K562 (cell line): Measurements from ENCODE around the gene ACHE. TPM values are rescaled to one million over a fixed set of nuclear protein-coding genes. Genes with fewer than 3 reads are reported as not detected.
A peak's percentile ranks its signal among the peaks of the same experiment; 100 is the strongest.

Source experiments
- ATF2 ChIP-seq: sonication (generic); formaldehyde crosslinking; IDR thresholded peaks from 2 replicates; pipeline ENCODE4 v1.8.1; 2022; ENCODE audit warnings: missing genetic modification reagents
- BMI1 ChIP-seq: fragments of 150-350 bp; IDR thresholded peaks from 2 replicates; pipeline ENCODE4 v1.6.1; 2014; ENCODE audit warnings: low read length
- CBFA2T3 ChIP-seq: fragments of 450-650 bp; IDR thresholded peaks from 2 replicates; pipeline ENCODE4 v1.6.1; 2017
- CTBP1 ChIP-seq: fragments of 450-650 bp; IDR thresholded peaks from 2 replicates; pipeline ENCODE4 v1.6.1; 2016; ENCODE audit warnings: borderline replicate concordance
- EHMT2 ChIP-seq: fragments of 450-650 bp; IDR thresholded peaks from 2 replicates; pipeline ENCODE4 v1.6.1; 2018; ENCODE audit warnings: antibody characterized with exemption
- MECOM ChIP-seq: fragments of 250-450 bp; sonication (Bioruptor Pico); IDR thresholded peaks from 2 replicates; pipeline ENCODE4 v1.8.0; 2022; ENCODE audit warnings: inconsistent platforms
- NCOA4 ChIP-seq: fragments of 450-650 bp; IDR thresholded peaks from 2 replicates; pipeline ENCODE4 v1.6.1; 2018; ENCODE audit warnings: mild to moderate bottlenecking; ENCODE audit not compliant: partially characterized antibody
- NELFE ChIP-seq: IDR thresholded peaks from 2 replicates; pipeline ENCODE4 v1.6.1; 2011; ENCODE audit warnings: mild to moderate bottlenecking; ENCODE audit not compliant: insufficient read depth, insufficient read length
- PHF20 ChIP-seq: fragments of 450-650 bp; IDR thresholded peaks from 2 replicates; pipeline ENCODE4 v1.6.1; 2018; ENCODE audit not compliant: partially characterized antibody
- RNF2 ChIP-seq: sonication (generic); IDR thresholded peaks from 2 replicates; pipeline ENCODE4 v1.6.1; 2016
- SAP30 ChIP-seq: fragments of 200-600 bp; sonication (generic); IDR thresholded peaks from 2 replicates; pipeline ENCODE4 v1.6.1; 2012; ENCODE audit warnings: borderline replicate concordance, low read depth, mild to moderate bottlenecking, moderate library complexity, low read length, control low read depth, inconsistent platforms; ENCODE audit not compliant: insufficient read depth, poor library complexity, severe bottlenecking
- SRSF3 ChIP-seq: fragments of 200-400 bp; formaldehyde crosslinking; IDR thresholded peaks from 2 replicates; pipeline ENCODE4 v1.6.1; 2016; ENCODE audit warnings: mild to moderate bottlenecking, low read length, moderate library complexity; ENCODE audit not compliant: insufficient read depth
- TARDBP ChIP-seq: fragments of 450-650 bp; IDR thresholded peaks from 2 replicates; pipeline ENCODE4 v1.6.1; 2016
- THRB ChIP-seq: fragments of 450-650 bp; formaldehyde crosslinking; conservative IDR thresholded peaks from 2 replicates; pipeline ENCODE4 v1.4.0; 2022; ENCODE audit warnings: mild to moderate bottlenecking, missing genetic modification characterization
- ZC3H8 ChIP-seq: fragments of 450-650 bp; IDR thresholded peaks from 2 replicates; pipeline ENCODE4 v1.6.1; 2017
- ZNF12 ChIP-seq: sonication (generic); formaldehyde crosslinking; IDR thresholded peaks from 2 replicates; pipeline ENCODE4 v1.4.0; 2020; ENCODE audit warnings: mild to moderate bottlenecking, missing genetic modification reagents
- ZNF561 ChIP-seq: fragments of 450-650 bp; formaldehyde crosslinking; conservative IDR thresholded peaks from 2 replicates; pipeline ENCODE4 v1.4.0; 2020; ENCODE audit warnings: mild to moderate bottlenecking, moderate library complexity
- polyA plus RNA-seq, 8 experiments: library from polyadenylated mRNA; depleted of rRNA in 4 of 8; stranded (reverse) in 5 of 8; unstranded in 3 of 8; fragments of >200 nt; fragmentation: Nextera tagmentation in 2 of 8; fragmentation: Illumina TruSeq in 1 of 8; extraction: Ambion mirVana in 2 of 8; extraction: Trizol in 1 of 8; gene quantifications; 2 replicates each; pipeline versions ENCODE4 v1.2.1 to v1.2.3, GENCODE V29; 2011 to 2014; ENCODE audit warnings: inconsistent platforms in 1 of 8, missing spikeins in 1 of 8
- total RNA-seq, 7 experiments: library from RNA; depleted of rRNA in 6 of 7; stranded (reverse); fragments of >200 nt in 6 of 7; fragmentation: Illumina TruSeq in 2 of 7; extraction: Trizol in 2 of 7; gene quantifications; 2 replicates each; pipeline versions ENCODE4 v1.2.1 to v1.2.3, GENCODE V29; 2011 to 2021; ENCODE audit warnings: low replicate concordance in 1 of 7
- TF ChIP-seq, protein P1 (sequence below): fragments of 450-650 bp; formaldehyde crosslinking; IDR thresholded peaks from 2 replicates; pipeline ENCODE4 v1.4.0; 2020; ENCODE audit warnings: mild to moderate bottlenecking
- TF ChIP-seq, protein P2 (sequence below), 2 experiments: fragments of 450-650 bp in 1 of 2; sonication (generic) in 1 of 2; formaldehyde crosslinking; conservative IDR thresholded peaks; 2 replicates each; pipeline versions ENCODE4 v1.4.0 to v1.8.1; 2020 to 2022; ENCODE audit warnings: mild to moderate bottlenecking in 1 of 2, missing genetic modification reagents in 1 of 2
- TF ChIP-seq, protein P3 (sequence below): IDR thresholded peaks from 2 replicates; pipeline ENCODE4 v1.6.1; 2014; ENCODE audit warnings: antibody characterized with exemption
- TF ChIP-seq, protein P4 (sequence below): fragments of 450-650 bp; conservative IDR thresholded peaks from 2 replicates; pipeline ENCODE4 v1.6.1; 2016; ENCODE audit warnings: missing genetic modification characterization, low read depth, mild to moderate bottlenecking, missing compliant biosample characterization, moderate library complexity

The ACHE gene
- total and polyA plus RNA-seq, 9 of the 15 experiments (the other 6 are each of a cell fraction or from before 2014, with no cell fraction given) = 0.04 to 8.8 (median 1.9) TPM

DNA sequence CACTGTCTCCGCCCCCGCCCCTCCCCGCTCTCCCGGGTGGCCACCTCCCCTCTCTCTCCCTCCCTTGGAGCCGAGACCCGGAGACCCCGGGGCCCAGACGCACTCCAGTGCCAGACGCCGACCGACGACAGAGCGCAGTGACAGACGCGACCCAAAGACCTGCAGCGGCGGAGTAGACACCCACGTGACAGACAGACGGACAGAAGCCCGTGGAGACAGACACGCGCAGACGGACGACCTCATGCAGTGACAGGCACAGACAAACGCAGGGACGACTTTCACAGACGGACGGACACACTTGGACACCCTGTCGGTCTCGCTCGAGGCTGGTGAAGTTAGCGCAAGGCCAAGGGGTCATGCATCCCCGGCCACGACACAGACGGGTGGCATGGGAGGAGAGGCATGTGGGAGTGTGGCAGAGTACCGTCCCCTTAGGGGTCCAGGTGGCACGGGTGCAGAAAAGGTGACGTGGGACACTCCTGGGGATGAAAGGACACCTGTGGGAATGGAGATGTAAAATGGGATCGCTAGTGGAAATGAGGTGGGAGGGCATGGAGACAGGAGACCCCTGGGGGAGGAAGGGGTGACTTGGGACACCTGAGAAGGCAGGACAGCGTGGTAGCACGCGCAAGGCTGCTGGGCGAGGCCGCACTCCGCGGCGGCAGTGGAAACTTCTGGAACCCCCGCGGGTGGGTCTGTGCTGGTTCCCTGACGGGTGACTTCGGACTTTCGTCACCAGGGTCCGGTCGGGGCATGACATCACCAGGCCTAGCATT lies 456 bp upstream of the ACHE start (continued):
- TF ChIP-seq, protein P1, sequence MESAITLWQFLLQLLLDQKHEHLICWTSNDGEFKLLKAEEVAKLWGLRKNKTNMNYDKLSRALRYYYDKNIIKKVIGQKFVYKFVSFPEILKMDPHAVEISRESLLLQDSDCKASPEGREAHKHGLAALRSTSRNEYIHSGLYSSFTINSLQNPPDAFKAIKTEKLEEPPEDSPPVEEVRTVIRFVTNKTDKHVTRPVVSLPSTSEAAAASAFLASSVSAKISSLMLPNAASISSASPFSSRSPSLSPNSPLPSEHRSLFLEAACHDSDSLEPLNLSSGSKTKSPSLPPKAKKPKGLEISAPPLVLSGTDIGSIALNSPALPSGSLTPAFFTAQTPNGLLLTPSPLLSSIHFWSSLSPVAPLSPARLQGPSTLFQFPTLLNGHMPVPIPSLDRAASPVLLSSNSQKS (CRISPR knock-in tag) = no peak
- TF ChIP-seq, protein P2, sequence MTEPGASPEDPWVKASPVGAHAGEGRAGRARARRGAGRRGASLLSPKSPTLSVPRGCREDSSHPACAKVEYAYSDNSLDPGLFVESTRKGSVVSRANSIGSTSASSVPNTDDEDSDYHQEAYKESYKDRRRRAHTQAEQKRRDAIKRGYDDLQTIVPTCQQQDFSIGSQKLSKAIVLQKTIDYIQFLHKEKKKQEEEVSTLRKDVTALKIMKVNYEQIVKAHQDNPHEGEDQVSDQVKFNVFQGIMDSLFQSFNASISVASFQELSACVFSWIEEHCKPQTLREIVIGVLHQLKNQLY (CRISPR knock-in tag; conservative IDR thresholded peaks at IDR 0.05) = no peak
- peak; percentile 67 for TF ChIP-seq TARDBP
- TF ChIP-seq EHMT2 = 0 out of 2 replicates have a peak, but pooled peaks have one; percentile 36
- TF ChIP-seq ATF2 = no peak; the same call in 1 of the 2 replicates
- TF ChIP-seq NELFE = no peak
- no peak for TF ChIP-seq BMI1
- no peak for TF ChIP-seq MECOM
- no peak for TF ChIP-seq ZC3H8
- TF ChIP-seq SRSF3 = no peak
- TF ChIP-seq CBFA2T3 = no peak
- TF ChIP-seq, protein P3, sequence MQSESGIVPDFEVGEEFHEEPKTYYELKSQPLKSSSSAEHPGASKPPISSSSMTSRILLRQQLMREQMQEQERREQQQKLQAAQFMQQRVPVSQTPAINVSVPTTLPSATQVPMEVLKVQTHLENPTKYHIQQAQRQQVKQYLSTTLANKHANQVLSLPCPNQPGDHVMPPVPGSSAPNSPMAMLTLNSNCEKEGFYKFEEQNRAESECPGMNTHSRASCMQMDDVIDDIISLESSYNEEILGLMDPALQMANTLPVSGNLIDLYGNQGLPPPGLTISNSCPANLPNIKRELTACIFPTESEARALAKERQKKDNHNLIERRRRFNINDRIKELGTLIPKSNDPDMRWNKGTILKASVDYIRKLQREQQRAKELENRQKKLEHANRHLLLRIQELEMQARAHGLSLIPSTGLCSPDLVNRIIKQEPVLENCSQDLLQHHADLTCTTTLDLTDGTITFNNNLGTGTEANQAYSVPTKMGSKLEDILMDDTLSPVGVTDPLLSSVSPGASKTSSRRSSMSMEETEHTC = no peak
- TF ChIP-seq ZNF12 (CRISPR knock-in tag) = no peak
- TF ChIP-seq RNF2 = peak; percentile 59; the same call in 1 of the 2 replicates
- TF ChIP-seq, protein P4, sequence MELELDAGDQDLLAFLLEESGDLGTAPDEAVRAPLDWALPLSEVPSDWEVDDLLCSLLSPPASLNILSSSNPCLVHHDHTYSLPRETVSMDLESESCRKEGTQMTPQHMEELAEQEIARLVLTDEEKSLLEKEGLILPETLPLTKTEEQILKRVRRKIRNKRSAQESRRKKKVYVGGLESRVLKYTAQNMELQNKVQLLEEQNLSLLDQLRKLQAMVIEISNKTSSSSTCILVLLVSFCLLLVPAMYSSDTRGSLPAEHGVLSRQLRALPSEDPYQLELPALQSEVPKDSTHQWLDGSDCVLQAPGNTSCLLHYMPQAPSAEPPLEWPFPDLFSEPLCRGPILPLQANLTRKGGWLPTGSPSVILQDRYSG (tag) = no peak
- TF ChIP-seq PHF20 = no peak
- peak; percentile 19 for TF ChIP-seq SAP30
- TF ChIP-seq CTBP1 = peak; percentile 36
- TF ChIP-seq ZNF561 (CRISPR knock-in tag) = no peak
- no peak for TF ChIP-seq THRB
- no peak for TF ChIP-seq NCOA4
